HG03342 (cell line): ENCODE data around the gene LAT.
"Not testable (repeated sequence)": the region's sequence is repeated elsewhere in the genome, so short reads cannot be mapped to it uniquely, and the experiment has no call there.

Experiments
- ATAC-seq: cut with Tn5 transposase; IDR thresholded peaks from one replicate; pipeline ENCODE4 v1.9.1; 2021; ENCODE audit warnings: mild to moderate bottlenecking, moderate library complexity; ENCODE audit not compliant: unreplicated experiment

The LAT gene, protein sequence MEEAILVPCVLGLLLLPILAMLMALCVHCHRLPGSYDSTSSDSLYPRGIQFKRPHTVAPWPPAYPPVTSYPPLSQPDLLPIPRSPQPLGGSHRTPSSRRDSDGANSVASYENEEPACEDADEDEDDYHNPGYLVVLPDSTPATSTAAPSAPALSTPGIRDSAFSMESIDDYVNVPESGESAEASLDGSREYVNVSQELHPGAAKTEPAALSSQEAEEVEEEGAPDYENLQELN

DNA sequence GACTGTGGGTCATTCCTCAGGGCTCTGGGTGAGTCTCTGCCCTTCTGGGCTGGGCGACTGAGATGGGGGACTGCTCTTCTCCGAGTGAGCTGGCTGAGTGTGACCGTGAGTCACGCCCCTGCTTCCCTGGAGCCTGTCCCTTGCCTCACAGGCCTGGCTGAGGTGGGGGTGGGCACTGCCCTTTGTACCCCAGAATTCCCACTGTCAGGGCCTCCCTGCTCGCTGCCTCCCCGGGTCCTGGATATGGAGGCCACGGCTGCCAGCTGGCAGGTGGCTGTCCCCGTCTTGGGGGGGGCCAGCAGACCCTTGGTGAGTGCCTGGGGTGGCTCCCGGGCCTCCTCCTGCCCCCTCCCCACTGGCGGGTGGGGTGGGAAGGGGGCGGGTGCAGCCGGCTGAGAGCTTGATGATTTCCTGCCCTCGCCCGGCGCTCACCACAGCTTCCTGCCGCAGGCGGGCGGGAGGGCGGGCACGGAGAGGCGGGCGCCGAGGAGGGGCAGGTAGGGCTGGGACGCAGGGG is at the start of gene LAT:
Gene LAT, plus strand, starts transcription at position 434 of the 517 bp plus-strand sequence. CDS start 366 bp downstream, outside the sequence.
- no peak for ATAC-seq

DNA sequence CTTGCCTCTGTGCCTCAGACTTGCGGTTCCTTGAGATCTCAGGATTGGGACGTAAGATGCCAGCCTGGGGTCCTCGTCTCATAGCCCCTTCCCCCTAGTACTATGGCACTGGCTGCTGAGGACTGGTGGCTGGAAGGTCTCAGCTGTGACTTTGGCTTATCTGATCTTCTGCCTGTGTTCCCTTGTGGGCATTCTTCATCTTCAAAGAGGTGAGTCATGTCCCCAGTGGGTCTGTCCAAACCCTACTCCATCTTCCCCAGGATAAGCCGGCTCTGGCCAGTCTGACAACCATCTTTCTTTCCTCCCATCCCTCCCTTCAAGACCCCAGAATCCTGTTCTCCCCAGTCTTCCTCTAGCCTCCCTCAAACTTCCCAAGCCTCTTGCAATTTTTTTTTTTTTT is 49.5 kb upstream of the LAT start:
- ATAC-seq, result no peak

DNA sequence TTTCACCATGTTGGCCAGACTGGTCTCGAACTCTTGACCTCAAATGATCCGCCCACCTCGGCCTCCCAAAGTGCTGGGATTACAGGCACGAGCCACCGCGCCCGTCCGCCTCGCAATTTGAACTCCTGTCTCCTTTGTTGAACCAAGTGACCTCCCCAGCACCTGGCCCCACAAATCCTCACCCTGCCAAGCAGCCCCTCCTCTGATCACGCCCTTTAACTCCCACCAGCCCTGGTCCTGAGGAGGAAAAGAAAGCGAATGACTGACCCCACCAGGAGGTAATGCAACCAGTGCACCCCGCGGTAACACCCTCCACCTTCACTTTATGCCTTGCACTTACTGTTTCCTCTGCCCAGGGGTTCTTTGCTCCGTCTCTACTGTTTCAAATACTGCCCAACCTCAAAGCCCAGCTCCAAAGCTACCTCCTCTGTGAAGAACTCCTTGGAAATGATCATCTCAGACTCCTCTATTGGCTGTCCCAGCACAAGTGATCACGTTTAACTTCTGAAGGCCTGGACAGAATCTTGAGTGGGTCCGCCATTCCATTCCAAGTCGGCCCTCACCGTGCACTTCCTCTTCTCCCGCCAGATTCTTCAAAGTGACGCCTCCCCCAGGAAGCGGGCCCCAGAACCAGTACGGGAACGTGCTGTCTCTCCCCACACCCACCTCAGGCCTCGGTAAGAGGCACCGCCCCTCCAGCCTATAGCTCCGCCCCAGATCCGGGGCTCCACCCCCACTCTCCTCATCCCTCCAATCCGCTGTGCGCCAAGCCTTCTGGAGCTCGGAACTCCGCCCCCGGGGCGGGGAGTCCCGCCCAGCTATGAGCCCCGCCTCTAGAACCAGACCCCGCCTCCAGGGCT is 48.7 kb upstream of the LAT start:
- ATAC-seq, result peak; percentile 75

DNA sequence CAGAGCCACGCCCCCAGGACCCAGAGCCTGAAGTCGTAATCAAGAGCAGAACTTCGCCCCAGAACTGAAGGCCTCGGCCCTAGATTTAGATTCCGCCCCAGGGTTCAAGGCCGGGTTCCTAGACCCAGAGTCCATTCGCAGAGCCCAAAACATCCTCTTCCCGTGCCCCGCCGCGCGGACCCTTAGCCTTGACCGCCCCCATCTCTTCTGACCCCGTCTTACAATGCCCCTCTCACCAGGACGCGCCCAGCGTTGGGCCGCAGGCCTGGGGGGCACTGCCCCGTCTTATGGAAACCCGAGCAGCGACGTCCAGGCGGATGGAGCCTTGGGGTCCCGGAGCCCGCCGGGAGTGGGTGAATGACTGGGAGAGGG is 48.1 kb upstream of the LAT start:
- no peak for ATAC-seq

DNA sequence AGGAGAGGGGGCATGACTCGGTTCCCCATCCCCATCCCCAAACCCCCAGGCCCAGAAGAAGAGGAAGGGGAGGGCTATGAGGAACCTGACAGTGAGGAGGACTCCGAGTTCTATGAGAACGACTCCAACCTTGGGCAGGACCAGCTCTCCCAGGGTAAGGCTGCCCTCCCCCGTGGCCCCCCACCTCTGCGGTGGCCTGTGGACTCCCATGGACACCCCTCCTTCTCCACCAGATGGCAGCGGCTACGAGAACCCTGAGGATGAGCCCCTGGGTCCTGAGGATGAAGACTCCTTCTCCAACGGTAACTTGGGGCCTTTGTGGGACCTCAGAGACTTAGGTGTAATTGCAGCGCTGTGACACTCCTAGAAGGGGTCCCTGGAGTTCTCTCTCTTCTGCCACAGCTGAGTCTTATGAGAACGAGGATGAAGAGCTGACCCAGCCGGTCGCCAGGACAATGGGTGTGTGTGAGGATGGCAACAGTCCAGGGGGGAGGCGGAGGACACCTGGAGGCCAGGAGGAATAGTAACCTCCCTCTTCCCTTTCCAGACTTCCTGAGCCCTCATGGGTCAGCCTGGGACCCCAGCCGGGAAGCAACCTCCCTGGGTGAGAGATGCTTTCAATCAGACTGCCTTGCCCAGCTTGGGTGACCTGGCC is 47.5 kb upstream of the LAT start:
- ATAC-seq, result no peak

DNA sequence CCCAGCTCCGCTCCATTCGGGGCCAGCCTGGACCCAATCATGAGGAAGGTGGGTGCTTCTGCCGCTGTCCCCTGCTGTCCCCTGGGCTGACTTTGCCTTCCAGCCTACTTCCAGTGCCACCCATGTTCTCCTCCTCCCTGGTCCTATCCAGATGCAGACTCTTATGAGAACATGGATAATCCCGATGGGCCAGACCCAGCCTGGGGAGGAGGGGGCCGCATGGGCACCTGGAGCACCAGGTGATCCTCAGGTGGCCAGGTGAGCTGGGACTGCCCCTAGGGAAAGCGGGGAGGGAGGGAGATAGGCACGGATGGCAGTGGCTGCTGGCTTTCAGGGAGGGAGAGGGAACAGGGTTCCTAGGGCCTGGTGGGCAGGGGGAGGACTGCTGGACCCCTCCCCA is 46.1 kb upstream of the LAT start:
- ATAC-seq, result no peak

DNA sequence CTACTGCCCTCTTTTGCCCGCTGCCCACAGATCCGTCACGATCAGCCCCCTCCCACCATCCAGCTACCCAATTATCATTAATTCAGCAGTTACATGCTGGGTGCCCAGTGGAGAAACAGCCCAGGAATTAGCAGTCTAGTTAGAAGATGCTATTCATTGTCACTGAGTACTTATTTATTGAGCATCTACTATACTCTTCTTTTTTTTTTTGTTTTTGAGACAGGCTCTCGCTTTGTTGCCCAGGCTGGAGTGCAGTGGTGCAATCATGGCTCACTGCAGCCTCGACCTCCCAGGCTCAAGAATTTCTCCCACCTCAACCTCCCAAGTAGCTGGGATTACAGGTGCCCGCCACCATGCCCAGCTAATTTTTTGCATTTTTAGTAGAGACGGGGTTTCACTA is 45.0 kb upstream of the LAT start:
- ATAC-seq, result not testable (repeated sequence)

DNA sequence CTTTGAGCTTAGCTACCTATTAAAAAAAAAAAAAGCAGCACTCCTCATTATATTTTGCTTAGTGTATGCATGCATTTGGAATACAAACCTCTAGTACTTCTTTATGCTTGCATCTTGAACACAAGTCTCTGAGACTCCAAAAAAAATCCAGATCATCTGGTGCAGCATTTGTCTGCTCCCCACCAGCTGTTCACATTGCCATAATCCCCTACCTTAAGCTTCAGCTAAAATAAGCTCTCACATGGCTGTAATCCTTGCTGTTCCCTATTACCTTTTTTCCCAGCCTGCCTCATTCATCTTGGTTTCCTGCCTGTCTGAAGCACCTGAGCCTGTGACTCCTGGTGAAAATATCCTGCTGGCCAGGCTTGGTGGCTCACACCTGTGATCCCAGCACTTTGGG is 41.6 kb upstream of the LAT start:
- ATAC-seq, result no peak

DNA sequence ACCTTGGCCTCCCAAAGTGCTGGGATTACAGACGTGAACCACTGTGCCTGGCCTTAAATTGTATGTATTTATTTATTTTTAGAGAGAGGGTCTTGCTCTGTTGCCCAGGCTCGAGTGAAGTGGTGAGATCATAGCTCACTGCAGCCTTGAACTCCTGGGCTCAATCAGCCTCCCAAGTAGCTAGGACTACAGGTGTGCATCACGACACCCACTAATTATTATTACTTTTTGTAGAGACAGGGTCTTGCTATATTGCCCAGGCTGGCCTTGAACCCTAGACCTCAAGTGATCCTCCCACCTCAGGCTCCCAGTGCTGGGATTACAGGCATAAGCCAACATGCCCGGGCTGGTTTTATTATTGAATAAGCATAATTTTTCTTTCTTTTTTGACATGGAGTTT is 38.2 kb upstream of the LAT start:
- ATAC-seq, result no peak

DNA sequence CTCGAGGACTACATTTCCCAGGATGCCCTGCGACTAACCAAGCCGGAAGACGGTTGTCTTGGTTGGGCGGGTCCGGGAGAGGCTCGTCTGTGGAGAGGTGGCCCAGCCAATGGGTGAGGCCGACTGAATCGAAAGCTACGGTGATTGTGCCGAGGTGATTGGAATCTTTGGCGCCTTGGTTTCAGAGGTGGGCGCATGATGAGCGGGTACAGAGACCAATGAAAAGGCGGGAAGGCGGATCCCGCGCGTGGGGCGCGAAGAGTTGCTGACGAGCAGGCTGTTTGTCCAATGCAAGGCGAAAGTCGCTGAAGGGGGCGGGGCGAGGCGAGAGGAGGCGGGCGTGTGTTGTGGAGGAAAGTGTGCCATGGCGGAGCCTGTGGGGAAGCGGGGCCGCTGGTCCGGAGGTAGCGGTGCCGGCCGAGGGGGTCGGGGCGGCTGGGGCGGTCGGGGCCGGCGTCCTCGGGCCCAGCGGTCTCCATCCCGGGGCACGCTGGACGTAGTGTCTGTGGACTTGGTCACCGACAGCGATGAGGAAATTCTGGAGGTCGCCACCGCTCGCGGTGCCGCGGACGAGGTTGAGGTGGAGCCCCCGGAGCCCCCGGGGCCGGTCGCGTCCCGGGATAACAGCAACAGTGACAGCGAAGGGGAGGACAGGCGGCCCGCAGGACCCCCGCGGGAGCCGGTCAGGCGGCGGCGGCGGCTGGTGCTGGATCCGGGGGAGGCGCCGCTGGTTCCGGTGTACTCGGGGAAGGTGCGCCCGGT is 34.0 kb upstream of the LAT start, which contains the start of gene NFATC2IP:
Gene NFATC2IP, plus strand, starts transcription at position 290 of the 762 bp plus-strand sequence. Its CDS starts 75 bp downstream, at position 365.
- peak; percentile 84 for ATAC-seq

DNA sequence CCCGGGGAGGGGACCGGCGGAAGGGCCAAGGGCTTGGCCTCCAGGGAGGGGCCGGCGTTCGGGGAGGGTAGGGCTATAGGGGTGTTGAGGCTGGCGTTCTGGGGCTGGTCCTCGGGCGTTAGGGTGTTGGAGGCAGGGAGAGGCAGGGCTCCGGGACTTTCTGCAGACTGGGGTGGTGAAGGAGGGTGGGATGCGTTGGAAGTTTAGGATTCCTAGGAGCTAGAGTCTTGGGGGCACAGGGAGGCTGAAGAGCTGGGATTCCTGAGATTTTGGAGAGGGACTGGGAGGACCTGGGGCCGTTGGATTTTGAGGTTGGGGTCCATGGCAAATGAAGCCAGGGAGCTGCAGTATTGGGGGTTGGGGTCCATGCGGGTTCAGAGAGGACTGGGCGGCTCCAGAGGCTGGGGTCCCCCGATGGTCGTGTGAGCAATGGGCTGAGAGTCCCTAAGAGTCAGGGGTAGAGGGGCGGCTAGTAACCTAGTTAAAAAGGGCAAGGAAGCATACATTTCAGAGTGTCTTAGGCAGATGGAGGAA is 33.4 kb upstream of the LAT start:
- no peak for ATAC-seq

DNA sequence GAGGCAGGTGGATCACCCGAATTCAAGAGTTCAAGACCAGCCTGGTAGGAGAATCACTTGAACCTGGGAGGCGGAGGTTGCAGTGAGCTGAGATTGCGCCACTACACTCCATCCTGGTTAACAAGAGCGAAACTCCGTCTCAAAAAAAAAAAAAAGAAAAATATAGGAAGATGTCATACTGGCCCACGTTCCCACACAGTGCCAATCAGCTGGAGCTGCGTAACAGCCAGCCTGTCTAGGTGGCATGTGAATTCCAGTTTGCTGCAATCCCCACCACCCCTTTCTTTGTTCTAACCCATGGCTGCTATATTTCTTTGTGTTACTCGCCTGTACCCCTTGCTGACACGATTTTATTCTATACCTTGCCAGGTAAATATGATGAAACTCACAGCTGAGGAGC is 26.6 kb upstream of the LAT start:
- ATAC-seq, result no peak

DNA sequence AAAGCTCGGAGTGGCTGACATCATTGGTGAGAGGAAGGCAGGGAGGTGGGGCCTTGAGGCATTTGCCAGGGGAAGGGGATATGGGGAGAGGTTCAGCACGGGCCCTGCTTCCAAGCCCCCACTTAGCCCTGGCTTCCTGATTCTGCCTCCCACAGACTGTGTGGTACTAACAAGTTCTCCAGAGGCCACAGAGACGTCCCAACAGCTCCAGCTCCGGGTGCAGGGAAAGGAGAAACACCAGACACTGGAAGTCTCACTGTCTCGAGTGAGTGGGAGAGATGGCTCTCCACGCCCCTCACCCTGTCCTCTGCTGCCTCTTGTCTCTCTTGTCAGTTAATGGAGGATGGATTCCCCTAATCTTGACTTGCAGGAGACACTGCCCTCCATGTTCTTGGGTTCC is 26.0 kb upstream of the LAT start:
- no peak for ATAC-seq

DNA sequence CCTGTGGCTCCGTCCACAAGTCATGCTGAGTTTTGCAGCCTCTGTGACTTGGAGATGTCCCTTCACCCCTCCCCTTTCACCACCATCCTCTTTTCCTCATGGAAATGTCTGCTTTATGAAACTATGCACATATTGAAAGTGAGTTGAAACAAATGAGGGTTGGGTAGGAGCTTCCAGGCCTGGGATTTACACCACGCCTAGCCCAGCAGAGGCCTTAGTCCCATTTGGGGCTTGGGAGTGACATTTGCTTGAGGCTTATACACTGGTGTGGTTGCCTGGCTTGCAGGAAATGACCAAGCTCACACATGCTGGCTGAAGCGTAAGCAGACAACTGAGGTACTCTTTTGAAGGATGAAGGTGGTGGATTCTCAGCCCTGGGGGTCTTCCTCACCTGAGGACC is 20.8 kb upstream of the LAT start:
- ATAC-seq, result no peak

DNA sequence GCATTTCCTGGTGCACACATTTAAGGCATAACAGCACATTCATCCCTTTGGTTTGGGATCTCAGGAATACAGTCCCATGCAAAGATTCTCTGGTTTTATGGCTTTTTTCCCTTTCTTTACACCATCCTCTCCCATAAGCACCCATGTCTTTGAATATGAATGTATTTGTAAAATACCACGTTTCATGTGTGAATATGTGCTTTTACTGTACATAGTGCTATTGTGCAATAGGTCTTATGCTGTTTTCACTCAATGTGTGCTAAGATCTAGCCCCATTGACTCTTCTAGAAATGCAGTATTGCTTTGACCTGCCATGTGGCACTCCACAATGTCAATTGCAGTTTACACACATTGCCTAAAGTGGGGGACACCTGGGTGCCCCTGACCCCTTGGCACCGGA is 20.4 kb upstream of the LAT start:
- ATAC-seq, result no peak

DNA sequence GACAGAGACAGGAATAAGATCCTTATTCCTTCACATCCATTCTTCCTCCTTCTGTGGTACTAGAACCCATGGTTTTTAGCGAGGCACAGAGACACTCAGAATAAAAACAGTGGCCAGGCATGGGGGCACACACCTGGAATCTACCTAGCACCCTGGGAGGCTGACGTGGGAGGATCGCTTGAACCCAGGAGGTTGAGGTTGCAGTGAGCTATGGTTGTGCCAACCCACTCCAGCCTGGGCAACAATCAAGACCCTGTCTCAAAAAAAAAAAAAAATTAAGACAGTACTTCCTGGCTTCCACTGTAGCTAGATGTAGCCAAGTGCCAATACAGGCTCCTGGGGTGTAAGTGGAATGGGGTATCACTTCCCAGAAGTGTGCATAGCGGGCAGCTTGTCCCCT is 17.7 kb upstream of the LAT start:
- ATAC-seq, result no peak

DNA sequence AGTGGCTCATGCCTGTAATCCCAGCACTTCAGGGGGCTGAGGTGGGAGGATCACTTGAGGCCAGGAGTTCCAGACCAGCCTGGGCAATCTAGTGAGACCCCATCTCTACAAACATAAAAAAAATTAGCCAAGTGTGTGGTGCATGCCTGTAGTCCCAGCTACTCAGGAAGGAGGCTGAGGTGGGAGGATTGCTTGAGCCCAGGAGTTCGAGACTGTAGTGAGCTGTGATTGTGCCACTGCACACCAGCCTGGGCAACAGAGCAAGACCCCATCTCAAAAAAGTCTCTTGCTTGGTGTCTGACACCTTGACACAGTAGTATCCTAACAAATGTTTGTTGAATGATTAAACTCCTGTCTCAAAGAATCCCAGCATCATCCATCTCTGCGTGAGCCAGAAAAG is 15.2 kb upstream of the LAT start:
- ATAC-seq, result not testable (repeated sequence)

DNA sequence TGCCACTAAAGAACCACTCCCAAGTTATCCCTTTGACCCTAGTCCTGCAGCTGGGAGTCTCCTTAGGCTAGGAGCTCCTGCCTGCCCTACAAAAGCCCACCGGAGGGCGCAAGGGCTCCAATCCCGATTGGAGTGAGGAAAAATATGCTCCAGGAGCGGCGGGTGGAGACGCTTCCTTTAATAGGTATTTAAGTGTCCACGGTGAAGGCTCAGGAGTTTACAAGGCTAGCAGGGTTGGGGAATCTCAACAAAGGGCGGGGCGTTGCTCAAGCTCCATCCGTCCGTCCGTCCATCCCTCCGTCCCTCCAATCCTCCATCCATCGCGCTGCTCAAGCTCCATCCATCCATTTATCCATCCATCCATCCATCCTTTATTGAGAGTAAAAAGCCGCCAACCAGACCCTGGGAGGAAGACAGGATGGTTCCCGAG is 10.8 kb upstream of the LAT start:
- no peak for ATAC-seq

DNA sequence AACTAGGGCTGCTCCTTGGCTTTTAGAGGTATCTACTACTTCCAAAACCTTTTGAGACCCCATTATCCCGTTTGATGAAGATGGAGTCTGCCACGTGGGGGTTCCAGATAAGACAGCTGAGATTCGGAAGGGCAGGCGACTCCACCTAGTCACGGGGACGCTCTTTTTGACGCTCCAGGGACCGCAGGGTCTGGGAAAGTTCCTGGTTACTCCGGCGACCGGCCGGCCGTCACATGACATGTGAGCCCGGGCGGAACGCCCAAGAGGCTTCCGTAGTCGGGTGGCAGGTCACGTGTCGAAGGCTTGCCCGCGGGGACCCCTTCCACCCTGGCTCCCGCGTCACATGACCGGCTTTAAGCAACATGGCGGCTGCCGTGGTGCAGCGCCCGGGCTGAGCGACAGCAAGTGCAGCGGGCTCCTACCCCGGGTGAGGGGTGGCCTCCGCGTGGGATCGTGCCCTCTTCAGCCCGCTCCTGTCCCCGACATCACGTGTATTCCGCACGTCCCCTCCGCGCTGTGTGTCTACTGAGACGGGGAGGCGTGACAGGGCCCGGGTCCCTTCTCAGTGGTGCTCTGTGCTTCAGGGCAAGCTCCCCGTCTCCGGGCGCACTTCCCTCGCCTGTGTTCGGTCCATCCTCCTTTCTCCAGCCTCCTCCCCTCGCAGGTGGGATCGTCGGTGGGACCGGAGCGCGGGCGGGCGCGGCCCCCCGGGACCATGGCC is 10.3 kb upstream of the LAT start, which contains the start of gene SPNS1:
Gene SPNS1, plus strand, starts transcription at position 342 of the 721 bp plus-strand sequence. Its CDS starts 374 bp downstream, at position 716.
- ATAC-seq, result peak; percentile 84

DNA sequence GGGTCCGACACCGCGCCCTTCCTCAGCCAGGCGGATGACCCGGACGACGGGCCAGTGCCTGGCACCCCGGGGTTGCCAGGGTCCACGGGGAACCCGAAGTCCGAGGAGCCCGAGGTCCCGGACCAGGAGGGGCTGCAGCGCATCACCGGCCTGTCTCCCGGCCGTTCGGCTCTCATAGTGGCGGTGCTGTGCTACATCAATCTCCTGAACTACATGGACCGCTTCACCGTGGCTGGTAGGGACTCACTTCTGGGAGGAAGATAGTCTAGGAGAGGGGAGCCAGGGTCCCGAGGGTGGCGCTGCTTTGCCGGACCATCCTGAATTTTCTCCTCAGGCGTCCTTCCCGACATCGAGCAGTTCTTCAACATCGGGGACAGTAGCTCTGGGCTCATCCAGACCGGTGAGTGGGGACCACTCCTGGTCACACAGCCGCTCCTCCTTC is 9.7 kb upstream of the LAT start:
- ATAC-seq, result peak; percentile 3
